Coronary artery (tissue), 2 donors: Measurements from ENCODE around the gene USP35.

Source experiments
- DNase-seq: peaks from one replicate; pipeline ENCODE4 v3.0.0-alpha.2; 2017; ENCODE audit warnings: low spot score
- H3K27ac ChIP-seq, 2 donors: fragments of 200-600 bp; sonication (generic); one replicate each; pipeline ENCODE4 v1.5.1; 2016 to 2019
- H3K4me3 ChIP-seq: fragments of 200-600 bp; sonication (generic); 2 replicates; pipeline ENCODE4 v1.5.1; 2016; ENCODE audit warnings: mild to moderate bottlenecking, moderate library complexity
- TF ChIP-seq, protein P1 (sequence below): fragments of 200-600 bp; sonication (generic); IDR thresholded peaks from one replicate; pipeline ENCODE4 v1.5.1; 2019; ENCODE audit warnings: antibody characterized with exemption

USP35 gene

DNA sequence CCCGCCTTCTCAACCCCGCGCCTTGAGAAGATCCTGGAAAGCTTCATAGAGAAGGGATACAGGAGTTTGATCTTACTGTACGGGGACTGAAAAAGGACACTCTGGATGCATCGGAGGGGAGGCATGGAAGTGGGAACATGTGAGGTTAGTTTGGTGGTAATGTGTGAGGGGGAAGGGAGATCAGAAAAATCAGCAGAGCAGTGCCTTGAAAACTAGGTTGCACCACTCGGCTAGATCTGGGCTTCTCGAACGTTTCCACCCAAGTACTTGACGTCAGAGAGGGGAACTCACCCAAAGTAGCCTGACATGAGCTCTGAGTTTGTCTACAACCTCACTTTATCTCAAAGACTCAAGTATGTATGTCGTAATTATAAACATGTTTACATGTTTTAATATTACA lies 14.5 kb downstream of the USP35 start:
- DNase-seq = no peak
- TF ChIP-seq, protein P1, sequence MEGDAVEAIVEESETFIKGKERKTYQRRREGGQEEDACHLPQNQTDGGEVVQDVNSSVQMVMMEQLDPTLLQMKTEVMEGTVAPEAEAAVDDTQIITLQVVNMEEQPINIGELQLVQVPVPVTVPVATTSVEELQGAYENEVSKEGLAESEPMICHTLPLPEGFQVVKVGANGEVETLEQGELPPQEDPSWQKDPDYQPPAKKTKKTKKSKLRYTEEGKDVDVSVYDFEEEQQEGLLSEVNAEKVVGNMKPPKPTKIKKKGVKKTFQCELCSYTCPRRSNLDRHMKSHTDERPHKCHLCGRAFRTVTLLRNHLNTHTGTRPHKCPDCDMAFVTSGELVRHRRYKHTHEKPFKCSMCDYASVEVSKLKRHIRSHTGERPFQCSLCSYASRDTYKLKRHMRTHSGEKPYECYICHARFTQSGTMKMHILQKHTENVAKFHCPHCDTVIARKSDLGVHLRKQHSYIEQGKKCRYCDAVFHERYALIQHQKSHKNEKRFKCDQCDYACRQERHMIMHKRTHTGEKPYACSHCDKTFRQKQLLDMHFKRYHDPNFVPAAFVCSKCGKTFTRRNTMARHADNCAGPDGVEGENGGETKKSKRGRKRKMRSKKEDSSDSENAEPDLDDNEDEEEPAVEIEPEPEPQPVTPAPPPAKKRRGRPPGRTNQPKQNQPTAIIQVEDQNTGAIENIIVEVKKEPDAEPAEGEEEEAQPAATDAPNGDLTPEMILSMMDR = no peak
- Histone ChIP-seq H3K27ac (no peak overlapping the region), H3K4me3 (no peak overlapping the region)

DNA sequence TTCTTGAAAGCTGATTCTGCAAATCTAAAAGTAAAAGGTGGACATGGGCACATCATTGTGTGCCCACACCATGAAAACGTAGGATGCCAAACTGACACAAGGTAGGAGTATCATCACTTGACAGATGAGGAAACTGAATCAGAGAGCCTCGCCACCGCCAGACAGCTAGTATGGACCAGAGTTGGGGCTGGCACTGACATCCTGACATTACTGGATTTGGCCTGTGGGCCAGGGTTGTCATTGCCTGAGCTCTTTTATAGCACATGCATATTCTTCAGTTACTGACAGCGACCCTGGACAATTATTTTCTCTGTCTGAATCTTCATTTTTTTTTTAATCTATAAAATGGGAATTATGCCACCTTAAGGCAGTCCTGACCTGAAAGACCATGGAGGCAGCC lies 16.5 kb downstream of the USP35 start:
- DNase-seq = no peak
- Histone ChIP-seq H3K4me3 (no peak overlapping the region), H3K27ac (no peak overlapping the region)
- TF ChIP-seq, protein P1 = no peak

DNA sequence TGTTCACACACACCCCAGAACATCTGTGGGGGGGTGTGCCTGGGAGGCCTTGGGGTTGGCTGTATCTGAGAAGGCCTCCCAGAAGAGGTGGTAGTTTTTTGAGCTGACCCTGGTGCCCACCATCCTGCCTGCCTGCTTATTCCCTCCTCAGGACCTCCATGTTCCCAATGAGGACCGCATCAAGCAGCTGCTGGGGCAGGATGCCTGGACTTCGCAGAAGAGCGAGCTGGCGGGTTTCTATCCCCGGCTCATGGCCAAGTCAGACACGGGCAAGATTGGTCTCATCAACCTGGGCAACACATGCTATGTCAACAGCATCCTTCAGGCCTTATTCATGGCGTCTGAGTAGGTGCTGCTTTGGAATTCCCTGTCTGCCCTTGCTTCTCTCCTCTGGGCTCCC lies 17.0 kb downstream of the USP35 start:
- DNase-seq = no peak
- H3K27ac ChIP-seq = no peak overlapping the region
- no peak overlapping the region for H3K4me3 ChIP-seq
- TF ChIP-seq, protein P1 = no peak

DNA sequence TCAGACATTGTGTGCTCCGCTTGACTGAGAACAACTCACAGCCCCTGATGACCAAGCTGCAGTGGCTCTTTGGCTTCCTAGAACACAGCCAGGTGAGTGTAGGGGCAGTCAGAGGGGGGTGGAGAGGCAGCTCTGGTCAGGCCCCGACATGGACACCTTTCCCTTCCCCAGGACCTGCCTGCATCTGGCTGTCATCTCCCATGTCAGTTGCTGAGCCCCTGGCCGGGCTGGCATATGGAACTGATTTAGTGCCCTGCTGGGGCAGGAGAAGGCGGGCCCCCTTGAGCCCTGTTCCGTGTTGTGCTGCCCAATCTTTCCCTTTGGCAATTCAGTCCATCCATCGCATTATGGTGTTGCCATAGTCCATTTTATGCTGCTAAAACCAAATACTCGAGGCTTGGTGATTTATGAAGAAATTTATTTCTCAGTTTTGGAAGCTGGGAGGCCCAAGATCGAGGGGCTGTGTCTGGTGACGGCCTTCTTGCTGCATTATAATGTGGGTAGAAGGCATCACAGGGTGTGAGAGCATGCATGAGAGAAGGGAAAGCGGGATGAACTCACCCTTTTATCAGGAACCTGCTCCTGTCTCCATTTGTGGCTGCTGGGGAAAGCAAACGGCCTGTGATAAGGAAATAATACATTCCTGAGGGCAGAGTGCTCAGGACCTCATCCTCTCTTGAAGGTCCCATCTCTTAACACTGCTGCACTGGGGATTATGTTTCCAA lies 19.0 kb downstream of the USP35 start:
- TF ChIP-seq, protein P1 = no peak
- H3K27ac ChIP-seq = peak overlapping the region in 1 of 2 donors; percentile 0

DNA sequence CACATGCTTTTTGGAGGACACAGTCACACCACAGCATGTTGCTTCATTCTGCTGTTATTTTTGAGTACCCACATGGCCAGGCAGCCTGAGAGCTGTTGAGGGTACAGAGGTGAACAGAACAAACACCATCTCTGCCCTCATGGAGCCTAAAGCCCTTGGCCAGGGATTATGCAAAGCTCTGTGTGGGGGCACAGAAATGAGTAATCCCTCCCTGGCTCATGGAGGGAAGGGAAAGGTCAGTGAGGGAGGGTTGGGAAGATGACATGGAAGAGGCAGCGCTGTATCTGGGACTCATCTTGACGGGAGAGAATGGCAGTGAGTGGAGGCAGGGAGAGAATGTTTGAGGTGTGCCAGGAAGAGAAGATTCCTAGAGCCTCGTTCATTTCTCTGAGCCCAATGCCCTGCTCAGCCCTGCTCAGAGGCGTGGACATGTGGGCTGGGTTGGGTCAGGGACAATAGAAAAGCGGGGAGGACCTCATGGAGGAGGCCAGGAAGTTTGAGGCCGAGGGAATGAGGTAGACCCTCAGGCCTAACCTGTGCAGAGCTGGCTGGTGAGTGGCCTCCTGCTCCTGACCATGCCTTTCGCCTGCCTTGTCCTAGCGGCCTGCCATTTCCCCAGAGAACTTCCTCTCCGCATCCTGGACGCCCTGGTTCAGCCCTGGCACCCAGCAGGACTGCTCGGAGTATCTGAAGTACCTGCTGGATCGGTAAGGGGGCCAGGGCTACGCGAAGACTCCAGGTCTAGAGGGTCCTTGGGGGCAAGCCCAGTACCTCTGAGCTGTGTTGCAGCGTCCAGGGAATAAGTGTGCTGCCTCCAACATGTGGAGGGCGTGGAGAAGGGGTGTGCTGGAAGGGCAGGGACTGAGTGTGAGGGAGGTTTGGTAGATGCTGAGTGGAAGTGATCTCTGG lies 19.8 kb downstream of the USP35 start:
- TF ChIP-seq, protein P1 = no peak

More for the DNA sequence above, 19.0 kb downstream of the USP35 start:
- no peak for DNase-seq
- no peak overlapping the region for H3K4me3 ChIP-seq

DNA sequence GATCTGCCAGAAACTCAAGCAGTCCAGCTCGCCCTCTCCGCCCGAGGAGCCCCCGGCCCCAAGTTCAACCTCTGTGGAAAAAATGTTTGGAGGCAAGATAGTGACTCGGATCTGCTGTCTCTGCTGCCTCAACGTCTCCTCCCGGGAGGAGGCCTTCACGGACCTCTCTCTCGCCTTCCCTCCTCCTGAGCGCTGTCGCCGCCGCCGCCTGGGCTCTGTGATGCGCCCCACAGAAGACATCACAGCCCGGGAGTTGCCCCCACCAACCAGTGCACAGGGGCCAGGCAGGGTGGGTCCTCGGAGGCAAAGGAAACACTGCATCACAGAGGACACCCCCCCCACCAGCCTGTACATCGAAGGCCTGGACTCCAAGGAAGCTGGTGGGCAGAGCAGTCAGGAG lies 20.8 kb downstream of the USP35 start:
- Histone ChIP-seq H3K4me3 (no peak overlapping the region), H3K27ac (no peak overlapping the region)
- TF ChIP-seq, protein P1 = no peak
- DNase-seq = no peak

More for the DNA sequence above, 19.8 kb downstream of the USP35 start:
- Histone ChIP-seq H3K27ac (peak overlapping the region in 1 of 2 donors; percentile 0), H3K4me3 (no peak overlapping the region)
- DNase-seq = no peak
